Gastrocnemius medialis (tissue), 4 donors: ENCODE measurements around the gene OR2AE1. TPM values are rescaled to one million over a fixed set of nuclear protein-coding genes. Genes with fewer than 3 reads are reported as not detected.
"Not testable (repeated sequence)": the region's sequence is repeated elsewhere in the genome, so short reads cannot be mapped to it uniquely, and the experiment has no call there.

Experiments used
- ATAC-seq, 2 donors: fragments of 150-250 bp; one replicate each; pipeline ENCODE4 v1.9.1; 2016
- DNase-seq, 2 donors: peaks; one replicate each; pipeline ENCODE4 v3.0.0-alpha.2; 2019
- H3K27ac ChIP-seq, 4 donors: fragments of 200-600 bp; sonication (generic); 1 replicate in 1 of 4; 2 replicates in 3 of 4; pipeline ENCODE4 v1.5.1; 2016 to 2018; ENCODE audit warnings: mild to moderate bottlenecking in 2 of 4, moderate library complexity in 1 of 4
- H3K27me3 ChIP-seq, 3 donors: fragments of 200-600 bp; sonication (generic) in 2 of 3; 1 replicate in 1 of 3; 2 replicates in 2 of 3; pipeline versions ENCODE4 v1.5.1 to v1.6.0; 2016 to 2019; ENCODE audit warnings: mild to moderate bottlenecking in 1 of 3, moderate library complexity in 1 of 3
- H3K36me3 ChIP-seq, 2 donors: fragments of 200-600 bp; sonication (generic) in 1 of 2; one replicate each; pipeline ENCODE4 v1.5.1; 2017 to 2018
- H3K4me1 ChIP-seq, 2 donors: fragments of 200-600 bp; sonication (generic) in 1 of 2; one replicate each; pipeline ENCODE4 v1.5.1; 2016 to 2017; ENCODE audit warnings: mild to moderate bottlenecking in 2 of 2
- H3K4me3 ChIP-seq, 4 donors: fragments of 200-600 bp; sonication (generic) in 3 of 4; 1 replicate in 1 of 4; 2 replicates in 3 of 4; pipeline ENCODE4 v1.5.1; 2016 to 2019; ENCODE audit warnings: mild to moderate bottlenecking in 2 of 4
- H3K9me3 ChIP-seq, 3 donors: fragments of 200-600 bp; sonication (generic) in 2 of 3; 1 replicate in 1 of 3; 2 replicates in 2 of 3; pipeline ENCODE4 v1.5.1; 2016 to 2019
- POLR2A ChIP-seq, 2 donors: fragments of 450-650 bp; IDR thresholded peaks; one replicate each; pipeline ENCODE4 v1.6.1; 2017; ENCODE audit warnings: antibody characterized with exemption in 2 of 2, mild to moderate bottlenecking in 2 of 2, moderate library complexity in 2 of 2
- in situ Hi-C, 4 donors: fragments of 200-750 bp; cut with MboI; loops; one replicate each; pipeline versions ENCODE4 v1.15.0 to v1.8.0; 2017; ENCODE audit warnings: low sequenced_read_pairs in 4 of 4
- intact Hi-C: fragments of 100-400 bp; cut with DNase I; formaldehyde crosslinking; loops from one replicate; pipeline ENCODE4 v1.15.1; 2023; ENCODE audit warnings: low total_unique reads
- total RNA-seq, 4 donors: library from RNA; depleted of rRNA; stranded (reverse); fragments of >200 nt; gene quantifications; one replicate each; pipeline versions ENCODE4 v1.1.0 to v1.2.3, GENCODE V29; 2016
- TF ChIP-seq, protein P1 (sequence below), 5 experiments: fragments of 450-650 bp in 3 of 5; fragments of 200-600 bp in 2 of 5; sonication (generic) in 2 of 5; IDR thresholded peaks in 4 of 5; conservative IDR thresholded peaks in 1 of 5; 1 replicate in 4 of 5; 2 replicates in 1 of 5; pipeline ENCODE4 v1.5.1; 2016 to 2019; ENCODE audit warnings: antibody characterized with exemption in 5 of 5, mild to moderate bottlenecking in 3 of 5, moderate library complexity in 3 of 5

Gene OR2AE1
- total RNA-seq, 4 donors from 2014 or later = not detected

DNA sequence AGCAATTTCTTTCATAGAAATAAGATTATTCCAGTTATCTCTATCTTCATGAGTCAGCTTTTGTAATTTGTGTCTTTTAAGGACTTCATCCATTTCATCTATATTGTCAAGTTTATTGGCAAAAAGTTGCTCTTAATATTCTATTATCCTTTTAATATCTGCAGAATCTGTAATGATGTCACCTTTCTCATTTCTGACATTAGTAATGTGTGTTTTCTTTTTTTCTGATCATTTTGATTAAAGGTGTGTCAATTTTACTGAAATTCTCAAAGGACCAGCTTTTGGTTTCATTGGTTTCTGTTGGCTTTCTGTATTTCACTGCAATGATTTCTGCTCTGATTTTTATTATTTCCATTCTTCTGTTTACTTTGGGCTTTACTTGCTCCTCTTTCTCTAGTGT, 17.9 kb upstream of the OR2AE1 start:
- peaks cover 0 to 14% of the 10 kb centered on the region in 2 donors for H3K36me3 ChIP-seq
- intact Hi-C loops = no loop called here
- in situ Hi-C loops = no loop called here

DNA sequence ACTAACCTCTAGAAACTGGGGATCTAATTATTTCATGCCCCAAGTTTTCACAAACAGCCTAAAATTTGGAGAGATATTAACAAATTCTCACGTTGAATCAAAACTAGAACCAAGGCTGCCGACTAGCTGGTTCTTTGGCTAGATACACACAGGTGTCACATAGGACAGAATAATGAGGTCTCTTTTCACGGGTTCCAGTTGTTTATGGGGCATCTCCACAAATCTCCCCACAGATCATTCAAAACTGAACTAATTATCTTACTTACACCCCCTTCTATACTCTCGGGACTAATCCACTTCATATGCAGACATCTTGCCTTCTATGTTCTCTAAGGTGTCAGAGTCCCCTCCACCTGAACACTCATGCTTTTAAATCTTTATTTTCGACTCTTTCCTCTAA, 16.4 kb upstream of the OR2AE1 start:
- ATAC-seq = no peak
- H3K4me1 ChIP-seq = no peaks in the 10 kb centered on the region
- no peaks in the 10 kb centered on the region for H3K9me3 ChIP-seq
- TF ChIP-seq, protein P1, sequence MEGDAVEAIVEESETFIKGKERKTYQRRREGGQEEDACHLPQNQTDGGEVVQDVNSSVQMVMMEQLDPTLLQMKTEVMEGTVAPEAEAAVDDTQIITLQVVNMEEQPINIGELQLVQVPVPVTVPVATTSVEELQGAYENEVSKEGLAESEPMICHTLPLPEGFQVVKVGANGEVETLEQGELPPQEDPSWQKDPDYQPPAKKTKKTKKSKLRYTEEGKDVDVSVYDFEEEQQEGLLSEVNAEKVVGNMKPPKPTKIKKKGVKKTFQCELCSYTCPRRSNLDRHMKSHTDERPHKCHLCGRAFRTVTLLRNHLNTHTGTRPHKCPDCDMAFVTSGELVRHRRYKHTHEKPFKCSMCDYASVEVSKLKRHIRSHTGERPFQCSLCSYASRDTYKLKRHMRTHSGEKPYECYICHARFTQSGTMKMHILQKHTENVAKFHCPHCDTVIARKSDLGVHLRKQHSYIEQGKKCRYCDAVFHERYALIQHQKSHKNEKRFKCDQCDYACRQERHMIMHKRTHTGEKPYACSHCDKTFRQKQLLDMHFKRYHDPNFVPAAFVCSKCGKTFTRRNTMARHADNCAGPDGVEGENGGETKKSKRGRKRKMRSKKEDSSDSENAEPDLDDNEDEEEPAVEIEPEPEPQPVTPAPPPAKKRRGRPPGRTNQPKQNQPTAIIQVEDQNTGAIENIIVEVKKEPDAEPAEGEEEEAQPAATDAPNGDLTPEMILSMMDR (IDR thresholded peaks at IDR 0.05 in 4 of 5, conservative IDR thresholded peaks at IDR 0.05 in 1 of 5) = no peak
- intact Hi-C loops (no loop called here), in situ Hi-C loops (no loop called here)
- peaks cover 0 to 14% of the 10 kb centered on the region in 2 donors for H3K36me3 ChIP-seq
- H3K27me3 ChIP-seq = no peaks in the 10 kb centered on the region
- DNase-seq = no peak
- no peak overlapping the region for H3K4me3 ChIP-seq
- H3K27ac ChIP-seq = no peak overlapping the region

More for the DNA sequence above, 17.9 kb upstream of the OR2AE1 start:
- Histone ChIP-seq H3K4me3 (no peak overlapping the region), H3K27ac (no peak overlapping the region), H3K27me3 (no peaks in the 10 kb centered on the region), H3K9me3 (no peaks in the 10 kb centered on the region), H3K4me1 (no peaks in the 10 kb centered on the region)
- TF ChIP-seq, protein P1 (IDR thresholded peaks at IDR 0.05 in 4 of 5, conservative IDR thresholded peaks at IDR 0.05 in 1 of 5) = no peak
- no peak for TF ChIP-seq POLR2A (IDR thresholded peaks at IDR 0.05)
- DNase-seq = no peak
- ATAC-seq = no peak

DNA sequence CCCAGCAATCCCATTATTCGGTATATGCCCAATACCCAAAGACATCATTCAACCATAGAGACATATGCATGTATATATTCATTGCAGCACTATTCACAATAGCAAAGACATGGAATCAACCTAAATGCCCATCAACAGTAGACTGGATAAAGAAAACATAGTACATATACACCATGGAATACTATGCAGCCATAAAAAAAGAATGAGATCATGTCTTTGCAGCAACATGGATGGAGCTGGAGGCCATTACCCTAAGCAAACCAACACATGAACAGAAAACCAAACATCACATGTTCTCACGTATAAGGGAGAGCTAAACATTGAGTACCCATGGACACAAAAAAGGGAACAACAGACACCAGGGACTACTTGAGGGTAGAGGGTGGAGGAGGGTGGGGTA, 13.5 kb upstream of the OR2AE1 start:
- H3K27me3 ChIP-seq, H3K4me1 ChIP-seq, H3K4me3 ChIP-seq, intact Hi-C loops, ATAC-seq, H3K27ac ChIP-seq, DNase-seq, H3K9me3 ChIP-seq, in situ Hi-C loops: not testable (repeated sequence)
- peaks cover 0 to 14% of the 10 kb centered on the region in 2 donors for H3K36me3 ChIP-seq

DNA sequence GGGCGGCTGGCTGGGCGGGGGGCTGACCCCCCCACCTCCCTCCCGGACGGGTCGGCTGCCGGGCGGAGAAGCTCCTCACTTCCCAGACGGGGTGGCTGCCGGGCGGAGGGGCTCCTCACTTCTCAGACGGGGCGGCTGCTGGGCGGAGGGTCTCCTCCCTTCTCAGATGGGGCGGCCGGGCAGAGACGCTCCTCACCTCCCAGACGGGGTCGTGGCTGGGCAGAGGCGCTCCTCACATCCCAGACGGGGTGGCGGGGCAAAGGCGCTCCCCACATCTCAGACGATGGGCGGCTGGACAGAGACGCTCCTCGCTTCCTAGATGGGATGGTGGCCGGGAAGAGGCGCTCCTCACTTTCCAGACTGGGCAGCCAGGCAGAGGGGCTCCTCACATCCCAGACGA, 11.5 kb upstream of the OR2AE1 start:
- H3K4me3 ChIP-seq, H3K9me3 ChIP-seq, intact Hi-C loops, DNase-seq, ATAC-seq, H3K27ac ChIP-seq, H3K4me1 ChIP-seq, in situ Hi-C loops, H3K27me3 ChIP-seq: not testable (repeated sequence)
- peaks cover 0 to 14% of the 10 kb centered on the region in 2 donors for H3K36me3 ChIP-seq

DNA sequence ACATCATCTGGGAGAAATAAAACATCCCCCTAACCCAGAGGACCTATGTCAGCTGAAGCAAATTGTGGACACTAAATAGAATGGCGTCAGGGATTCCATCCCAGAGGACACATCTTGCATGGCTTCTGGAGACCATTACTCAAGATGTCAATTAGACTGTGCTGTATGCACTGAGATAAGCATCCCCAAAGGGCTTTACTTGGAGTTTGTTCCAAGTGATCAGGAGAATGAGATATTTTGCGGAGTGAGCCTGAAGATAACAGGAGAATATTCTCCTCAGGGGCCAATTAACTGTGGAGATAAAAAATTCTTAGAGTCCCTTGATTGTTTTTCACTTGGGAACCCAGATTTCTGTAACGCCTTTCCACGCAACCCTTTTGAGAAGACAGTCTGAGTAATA, 4.5 kb upstream of the OR2AE1 start:
- ATAC-seq (no peak), DNase-seq (no peak)
- Histone ChIP-seq H3K4me1 (no peaks in the 10 kb centered on the region), H3K27ac (no peak overlapping the region), H3K36me3 (no peaks in the 10 kb centered on the region), H3K27me3 (no peaks in the 10 kb centered on the region), H3K9me3 (no peaks in the 10 kb centered on the region), H3K4me3 (no peak overlapping the region)
- TF ChIP-seq, protein P1 (IDR thresholded peaks at IDR 0.05 in 4 of 5, conservative IDR thresholded peaks at IDR 0.05 in 1 of 5) = no peak
- TF ChIP-seq POLR2A (IDR thresholded peaks at IDR 0.05) = no peak
- intact Hi-C loops = no loop called here
- in situ Hi-C loops = no loop called here

DNA sequence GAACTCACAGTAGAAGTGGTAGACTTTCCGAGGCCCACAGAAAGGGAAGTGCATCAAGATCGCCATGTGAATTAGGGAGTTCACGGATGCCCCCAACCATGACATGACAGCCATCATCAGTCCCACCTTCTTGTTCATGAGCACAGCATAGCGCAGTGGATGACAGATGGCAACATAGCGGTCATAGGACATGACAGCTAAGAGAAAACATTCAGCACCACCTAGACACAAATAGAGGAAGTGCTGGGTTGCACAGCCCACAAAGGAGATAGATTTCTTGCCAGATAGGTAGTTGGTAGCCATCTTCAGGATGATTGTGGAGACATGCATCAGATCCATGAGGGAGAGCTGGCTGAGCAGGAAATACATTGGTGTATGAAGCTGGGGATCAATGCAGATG, 342 bp downstream of the OR2AE1 start:
- in situ Hi-C loops (no loop called here), intact Hi-C loops (no loop called here)
- Histone ChIP-seq H3K27me3 (no peaks in the 10 kb centered on the region), H3K4me3 (no peak overlapping the region), H3K27ac (no peak overlapping the region), H3K4me1 (no peaks in the 10 kb centered on the region), H3K9me3 (no peaks in the 10 kb centered on the region), H3K36me3 (no peaks in the 10 kb centered on the region)
- no peak for TF ChIP-seq POLR2A (IDR thresholded peaks at IDR 0.05)
- TF ChIP-seq, protein P1 (IDR thresholded peaks at IDR 0.05 in 4 of 5, conservative IDR thresholded peaks at IDR 0.05 in 1 of 5) = no peak
- ATAC-seq (no peak), DNase-seq (no peak)
